GM23338 (cell line): Measurements from ENCODE around the gene INPP4A.

Experiments used
- CREB1 ChIP-seq: fragments of 250-450 bp; sonication (Bioruptor Pico); IDR thresholded peaks from 2 replicates; pipeline ENCODE4 v1.5.0; 2020; ENCODE audit warnings: low read depth, mild to moderate bottlenecking, moderate library complexity
- EZH2 ChIP-seq: fragments of 200-600 bp; sonication (generic); IDR thresholded peaks from one replicate; pipeline ENCODE4 v1.8.0; 2017; ENCODE audit warnings: antibody characterized with exemption, mild to moderate bottlenecking, low read depth; ENCODE audit not compliant: unreplicated experiment
- EZH2phosphoT487 ChIP-seq: fragments of 200-600 bp; sonication (generic); IDR thresholded peaks from one replicate; pipeline ENCODE4 v1.8.1; 2018; ENCODE audit warnings: antibody characterized with exemption; ENCODE audit not compliant: unreplicated experiment
- JUNB ChIP-seq: IDR thresholded peaks from one replicate; pipeline ENCODE4 v1.6.1; 2016; ENCODE audit warnings: antibody characterized with exemption; ENCODE audit not compliant: unreplicated experiment
- POLR2AphosphoS5 ChIP-seq: IDR thresholded peaks from 2 replicates; pipeline ENCODE4 v1.6.1; 2016; ENCODE audit warnings: antibody characterized with exemption, low read depth
- ZNF114 ChIP-seq: fragments of 250-450 bp; sonication (Bioruptor Pico); IDR thresholded peaks from 2 replicates; pipeline ENCODE4 v1.5.0; 2020; ENCODE audit warnings: mild to moderate bottlenecking, moderate library complexity
- ZNF331 ChIP-seq: fragments of 250-450 bp; sonication (Bioruptor Pico); IDR thresholded peaks from 2 replicates; pipeline ENCODE4 v1.5.0; 2020; ENCODE audit warnings: low read depth, mild to moderate bottlenecking, moderate library complexity
- TF ChIP-seq, protein P1 (sequence below): IDR thresholded peaks from one replicate; pipeline ENCODE4 v1.6.1; 2018; ENCODE audit warnings: antibody characterized with exemption; ENCODE audit not compliant: unreplicated experiment
- TF ChIP-seq, protein P2 (sequence below), 2 experiments: fragments of 200-600 bp in 1 of 2; sonication (generic) in 1 of 2; conservative IDR thresholded peaks; 2 replicates each; pipeline versions ENCODE4 v1.5.1 to v1.6.1; 2016 to 2017; ENCODE audit warnings: antibody characterized with exemption in 2 of 2, low read depth in 2 of 2, mild to moderate bottlenecking in 2 of 2, moderate library complexity in 1 of 2
- TF ChIP-seq, protein P3 (sequence below): fragments of 250-450 bp; sonication (Bioruptor Pico); IDR thresholded peaks from 2 replicates; pipeline ENCODE4 v1.5.0; 2020; ENCODE audit warnings: mild to moderate bottlenecking, moderate library complexity
- TF ChIP-seq, protein P4 (sequence below): IDR thresholded peaks from 2 replicates; pipeline ENCODE4 v1.6.1; 2016; ENCODE audit warnings: antibody characterized with exemption

DNA sequence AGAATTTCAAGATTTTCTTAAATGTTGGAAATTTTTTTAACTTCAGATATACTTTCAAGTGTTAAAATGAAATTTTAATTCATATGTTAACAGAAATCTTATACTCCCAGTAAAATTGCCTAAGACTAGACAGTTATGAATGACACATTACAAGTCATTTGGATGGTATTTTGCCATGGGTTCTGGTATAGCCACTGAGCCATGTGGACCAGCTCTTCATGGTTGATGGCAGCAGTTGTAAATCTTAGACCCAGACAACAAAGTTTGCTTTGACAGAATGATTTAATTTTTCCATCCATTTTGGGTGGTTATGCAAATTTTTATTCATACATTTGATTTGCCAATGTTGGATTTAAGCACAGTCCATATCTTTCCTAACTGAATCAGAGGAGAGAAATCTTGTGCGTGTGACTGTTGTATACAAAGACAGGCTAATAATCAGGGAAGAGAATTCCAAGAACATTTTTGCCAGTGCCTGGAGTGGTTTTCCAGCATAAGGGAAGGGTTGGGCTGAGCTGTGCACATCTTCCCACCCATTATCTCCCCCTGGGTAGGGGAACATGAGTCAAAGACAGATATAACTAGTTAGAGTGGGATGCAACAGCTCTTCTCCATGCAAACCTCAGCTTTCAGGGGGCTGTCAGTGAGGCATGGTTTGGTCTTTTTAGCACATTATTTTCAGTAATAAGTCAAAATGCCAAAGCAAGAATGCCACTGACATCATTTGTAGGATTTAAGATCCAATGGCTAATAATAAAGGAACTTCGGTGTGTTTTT, 28.1 kb upstream of the INPP4A start:
- TF ChIP-seq, protein P1, sequence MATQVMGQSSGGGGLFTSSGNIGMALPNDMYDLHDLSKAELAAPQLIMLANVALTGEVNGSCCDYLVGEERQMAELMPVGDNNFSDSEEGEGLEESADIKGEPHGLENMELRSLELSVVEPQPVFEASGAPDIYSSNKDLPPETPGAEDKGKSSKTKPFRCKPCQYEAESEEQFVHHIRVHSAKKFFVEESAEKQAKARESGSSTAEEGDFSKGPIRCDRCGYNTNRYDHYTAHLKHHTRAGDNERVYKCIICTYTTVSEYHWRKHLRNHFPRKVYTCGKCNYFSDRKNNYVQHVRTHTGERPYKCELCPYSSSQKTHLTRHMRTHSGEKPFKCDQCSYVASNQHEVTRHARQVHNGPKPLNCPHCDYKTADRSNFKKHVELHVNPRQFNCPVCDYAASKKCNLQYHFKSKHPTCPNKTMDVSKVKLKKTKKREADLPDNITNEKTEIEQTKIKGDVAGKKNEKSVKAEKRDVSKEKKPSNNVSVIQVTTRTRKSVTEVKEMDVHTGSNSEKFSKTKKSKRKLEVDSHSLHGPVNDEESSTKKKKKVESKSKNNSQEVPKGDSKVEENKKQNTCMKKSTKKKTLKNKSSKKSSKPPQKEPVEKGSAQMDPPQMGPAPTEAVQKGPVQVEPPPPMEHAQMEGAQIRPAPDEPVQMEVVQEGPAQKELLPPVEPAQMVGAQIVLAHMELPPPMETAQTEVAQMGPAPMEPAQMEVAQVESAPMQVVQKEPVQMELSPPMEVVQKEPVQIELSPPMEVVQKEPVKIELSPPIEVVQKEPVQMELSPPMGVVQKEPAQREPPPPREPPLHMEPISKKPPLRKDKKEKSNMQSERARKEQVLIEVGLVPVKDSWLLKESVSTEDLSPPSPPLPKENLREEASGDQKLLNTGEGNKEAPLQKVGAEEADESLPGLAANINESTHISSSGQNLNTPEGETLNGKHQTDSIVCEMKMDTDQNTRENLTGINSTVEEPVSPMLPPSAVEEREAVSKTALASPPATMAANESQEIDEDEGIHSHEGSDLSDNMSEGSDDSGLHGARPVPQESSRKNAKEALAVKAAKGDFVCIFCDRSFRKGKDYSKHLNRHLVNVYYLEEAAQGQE = no peak
- TF ChIP-seq, protein P2, sequence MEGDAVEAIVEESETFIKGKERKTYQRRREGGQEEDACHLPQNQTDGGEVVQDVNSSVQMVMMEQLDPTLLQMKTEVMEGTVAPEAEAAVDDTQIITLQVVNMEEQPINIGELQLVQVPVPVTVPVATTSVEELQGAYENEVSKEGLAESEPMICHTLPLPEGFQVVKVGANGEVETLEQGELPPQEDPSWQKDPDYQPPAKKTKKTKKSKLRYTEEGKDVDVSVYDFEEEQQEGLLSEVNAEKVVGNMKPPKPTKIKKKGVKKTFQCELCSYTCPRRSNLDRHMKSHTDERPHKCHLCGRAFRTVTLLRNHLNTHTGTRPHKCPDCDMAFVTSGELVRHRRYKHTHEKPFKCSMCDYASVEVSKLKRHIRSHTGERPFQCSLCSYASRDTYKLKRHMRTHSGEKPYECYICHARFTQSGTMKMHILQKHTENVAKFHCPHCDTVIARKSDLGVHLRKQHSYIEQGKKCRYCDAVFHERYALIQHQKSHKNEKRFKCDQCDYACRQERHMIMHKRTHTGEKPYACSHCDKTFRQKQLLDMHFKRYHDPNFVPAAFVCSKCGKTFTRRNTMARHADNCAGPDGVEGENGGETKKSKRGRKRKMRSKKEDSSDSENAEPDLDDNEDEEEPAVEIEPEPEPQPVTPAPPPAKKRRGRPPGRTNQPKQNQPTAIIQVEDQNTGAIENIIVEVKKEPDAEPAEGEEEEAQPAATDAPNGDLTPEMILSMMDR (conservative IDR thresholded peaks at IDR 0.05; ENCODE audit: low read depth in 2 of 2) = no peak
- TF ChIP-seq EZH2phosphoT487 (no peak), JUNB (no peak), EZH2 (no peak), POLR2AphosphoS5 (no peak), CREB1 (no peak), ZNF114 (CRISPR knock-in tag) (no peak), ZNF331 (CRISPR knock-in tag) (no peak)
- TF ChIP-seq, protein P3, sequence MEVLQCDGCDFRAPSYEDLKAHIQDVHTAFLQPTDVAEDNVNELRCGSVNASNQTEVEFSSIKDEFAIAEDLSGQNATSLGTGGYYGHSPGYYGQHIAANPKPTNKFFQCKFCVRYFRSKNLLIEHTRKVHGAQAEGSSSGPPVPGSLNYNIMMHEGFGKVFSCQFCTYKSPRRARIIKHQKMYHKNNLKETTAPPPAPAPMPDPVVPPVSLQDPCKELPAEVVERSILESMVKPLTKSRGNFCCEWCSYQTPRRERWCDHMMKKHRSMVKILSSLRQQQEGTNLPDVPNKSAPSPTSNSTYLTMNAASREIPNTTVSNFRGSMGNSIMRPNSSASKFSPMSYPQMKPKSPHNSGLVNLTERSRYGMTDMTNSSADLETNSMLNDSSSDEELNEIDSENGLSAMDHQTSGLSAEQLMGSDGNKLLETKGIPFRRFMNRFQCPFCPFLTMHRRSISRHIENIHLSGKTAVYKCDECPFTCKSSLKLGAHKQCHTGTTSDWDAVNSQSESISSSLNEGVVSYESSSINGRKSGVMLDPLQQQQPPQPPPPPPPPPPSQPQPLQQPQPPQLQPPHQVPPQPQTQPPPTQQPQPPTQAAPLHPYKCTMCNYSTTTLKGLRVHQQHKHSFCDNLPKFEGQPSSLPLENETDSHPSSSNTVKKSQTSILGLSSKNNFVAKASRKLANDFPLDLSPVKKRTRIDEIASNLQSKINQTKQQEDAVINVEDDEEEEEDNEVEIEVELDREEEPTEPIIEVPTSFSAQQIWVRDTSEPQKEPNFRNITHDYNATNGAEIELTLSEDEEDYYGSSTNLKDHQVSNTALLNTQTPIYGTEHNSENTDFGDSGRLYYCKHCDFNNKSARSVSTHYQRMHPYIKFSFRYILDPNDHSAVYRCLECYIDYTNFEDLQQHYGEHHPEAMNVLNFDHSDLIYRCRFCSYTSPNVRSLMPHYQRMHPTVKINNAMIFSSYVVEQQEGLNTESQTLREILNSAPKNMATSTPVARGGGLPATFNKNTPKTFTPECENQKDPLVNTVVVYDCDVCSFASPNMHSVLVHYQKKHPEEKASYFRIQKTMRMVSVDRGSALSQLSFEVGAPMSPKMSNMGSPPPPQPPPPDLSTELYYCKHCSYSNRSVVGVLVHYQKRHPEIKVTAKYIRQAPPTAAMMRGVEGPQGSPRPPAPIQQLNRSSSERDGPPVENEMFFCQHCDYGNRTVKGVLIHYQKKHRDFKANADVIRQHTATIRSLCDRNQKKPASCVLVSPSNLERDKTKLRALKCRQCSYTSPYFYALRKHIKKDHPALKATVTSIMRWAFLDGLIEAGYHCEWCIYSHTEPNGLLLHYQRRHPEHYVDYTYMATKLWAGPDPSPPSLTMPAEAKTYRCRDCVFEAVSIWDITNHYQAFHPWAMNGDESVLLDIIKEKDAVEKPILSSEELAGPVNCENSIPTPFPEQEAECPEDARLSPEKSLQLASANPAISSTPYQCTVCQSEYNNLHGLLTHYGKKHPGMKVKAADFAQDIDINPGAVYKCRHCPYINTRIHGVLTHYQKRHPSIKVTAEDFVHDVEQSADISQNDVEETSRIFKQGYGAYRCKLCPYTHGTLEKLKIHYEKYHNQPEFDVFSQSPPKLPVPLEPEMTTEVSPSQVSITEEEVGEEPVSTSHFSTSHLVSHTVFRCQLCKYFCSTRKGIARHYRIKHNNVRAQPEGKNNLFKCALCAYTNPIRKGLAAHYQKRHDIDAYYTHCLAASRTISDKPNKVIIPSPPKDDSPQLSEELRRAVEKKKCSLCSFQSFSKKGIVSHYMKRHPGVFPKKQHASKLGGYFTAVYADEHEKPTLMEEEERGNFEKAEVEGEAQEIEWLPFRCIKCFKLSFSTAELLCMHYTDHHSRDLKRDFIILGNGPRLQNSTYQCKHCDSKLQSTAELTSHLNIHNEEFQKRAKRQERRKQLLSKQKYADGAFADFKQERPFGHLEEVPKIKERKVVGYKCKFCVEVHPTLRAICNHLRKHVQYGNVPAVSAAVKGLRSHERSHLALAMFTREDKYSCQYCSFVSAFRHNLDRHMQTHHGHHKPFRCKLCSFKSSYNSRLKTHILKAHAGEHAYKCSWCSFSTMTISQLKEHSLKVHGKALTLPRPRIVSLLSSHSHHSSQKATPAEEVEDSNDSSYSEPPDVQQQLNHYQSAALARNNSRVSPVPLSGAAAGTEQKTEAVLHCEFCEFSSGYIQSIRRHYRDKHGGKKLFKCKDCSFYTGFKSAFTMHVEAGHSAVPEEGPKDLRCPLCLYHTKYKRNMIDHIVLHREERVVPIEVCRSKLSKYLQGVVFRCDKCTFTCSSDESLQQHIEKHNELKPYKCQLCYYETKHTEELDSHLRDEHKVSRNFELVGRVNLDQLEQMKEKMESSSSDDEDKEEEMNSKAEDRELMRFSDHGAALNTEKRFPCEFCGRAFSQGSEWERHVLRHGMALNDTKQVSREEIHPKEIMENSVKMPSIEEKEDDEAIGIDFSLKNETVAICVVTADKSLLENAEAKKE (CRISPR knock-in tag) = no peak
- TF ChIP-seq, protein P4, sequence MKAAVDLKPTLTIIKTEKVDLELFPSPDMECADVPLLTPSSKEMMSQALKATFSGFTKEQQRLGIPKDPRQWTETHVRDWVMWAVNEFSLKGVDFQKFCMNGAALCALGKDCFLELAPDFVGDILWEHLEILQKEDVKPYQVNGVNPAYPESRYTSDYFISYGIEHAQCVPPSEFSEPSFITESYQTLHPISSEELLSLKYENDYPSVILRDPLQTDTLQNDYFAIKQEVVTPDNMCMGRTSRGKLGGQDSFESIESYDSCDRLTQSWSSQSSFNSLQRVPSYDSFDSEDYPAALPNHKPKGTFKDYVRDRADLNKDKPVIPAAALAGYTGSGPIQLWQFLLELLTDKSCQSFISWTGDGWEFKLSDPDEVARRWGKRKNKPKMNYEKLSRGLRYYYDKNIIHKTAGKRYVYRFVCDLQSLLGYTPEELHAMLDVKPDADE = no peak
